ENCODE measurements around the gene RASSF4. TPM values are rescaled to one million over a fixed set of nuclear protein-coding genes. Genes with fewer than 3 reads are reported as not detected.
A peak's percentile ranks its signal among the peaks of the same experiment; 100 is the strongest.
"Not testable (repeated sequence)": the region's sequence is repeated elsewhere in the genome, so short reads cannot be mapped to it uniquely, and the experiment has no call there.

Gene RASSF4
- polyA plus RNA-seq, 3 donors from 2014 or later, result 36.7 to 45.6 (median 38.0) TPM

DNA sequence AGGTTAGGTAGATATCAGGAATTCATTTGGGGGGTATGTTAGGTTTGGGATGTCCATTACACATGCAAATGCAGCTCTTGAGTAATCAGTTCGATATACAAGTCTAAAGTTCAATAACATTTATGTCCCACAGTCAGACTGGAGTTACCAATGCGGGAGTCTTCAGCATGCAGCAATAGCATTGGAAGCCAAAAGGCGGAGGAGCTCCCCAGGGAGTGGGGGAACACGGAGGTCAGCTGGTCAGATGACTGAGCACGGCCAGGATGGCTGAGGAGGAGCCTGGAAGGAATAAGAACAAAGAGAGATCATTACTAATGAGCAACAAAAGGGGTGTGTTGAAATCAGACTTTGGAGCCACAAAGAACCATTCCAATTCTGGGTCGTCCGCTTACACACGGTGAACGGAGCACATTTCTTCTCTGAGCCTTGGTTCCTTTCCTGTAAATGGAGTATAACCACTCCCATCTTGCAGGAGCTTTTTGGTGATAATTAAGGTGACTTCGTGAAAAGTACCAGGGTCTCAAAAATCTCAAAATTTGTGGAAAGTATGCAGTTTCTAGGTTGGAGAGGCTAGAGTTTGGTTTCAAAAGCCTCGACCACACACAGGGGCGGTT lies 40.6 kb downstream of the RASSF4 start:
- H3K36me3 Mint-ChIP-seq, result peaks cover 18 to 23% (median 18%) of the 10 kb centered on the region in 3 donors
- peaks cover 2 to 8% (median 4%) of the 10 kb centered on the region in 3 donors for H3K27me3 Mint-ChIP-seq (ENCODE audit: low read depth in 3 of 3)
- H3K4me1 Mint-ChIP-seq, result peaks cover 71% of the 10 kb centered on the region in 2 donors
- peaks cover 0 to 8% (median 0%) of the 10 kb centered on the region in 6 donors for H3K9me3 Mint-ChIP-seq
- peak overlapping the region; percentile 88 to 96 (median 92) for H3K27ac Mint-ChIP-seq
- peak overlapping the region; percentile 84 to 94 (median 90) for H3K4me3 Mint-ChIP-seq
- DNase-seq, result no peak

- Mint-ChIP-seq H3K27me3 (ENCODE audit: low read depth in 3 of 3) (peaks cover 2 to 4% (median 4%) of the 10 kb centered on the region in 3 donors), H3K4me1 (peaks cover 70 to 71% of the 10 kb centered on the region in 2 donors), H3K27ac (peak within 1 kb of the TSS; percentile 91 to 97 (median 96)), H3K4me3 (peak within 1 kb of the TSS; percentile 93 to 95 (median 93)), H3K9me3 (peaks cover 0 to 8% (median 0%) of the 10 kb centered on the region in 6 donors), H3K36me3 (peaks cover 18 to 30% (median 19%) of the 10 kb centered on the region in 3 donors)
- DNase-seq, result peak; percentile 74 to 80 (median 78)
Measured at GRCh38 chr10:45000752-45001380, 41.3 kb downstream of the RASSF4 start, which contains the start of gene ZNF22. Gene ZNF22 (plus strand): TSS chr10:45000923. CDS start chr10:45003369, 2,446 bp downstream.

DNA sequence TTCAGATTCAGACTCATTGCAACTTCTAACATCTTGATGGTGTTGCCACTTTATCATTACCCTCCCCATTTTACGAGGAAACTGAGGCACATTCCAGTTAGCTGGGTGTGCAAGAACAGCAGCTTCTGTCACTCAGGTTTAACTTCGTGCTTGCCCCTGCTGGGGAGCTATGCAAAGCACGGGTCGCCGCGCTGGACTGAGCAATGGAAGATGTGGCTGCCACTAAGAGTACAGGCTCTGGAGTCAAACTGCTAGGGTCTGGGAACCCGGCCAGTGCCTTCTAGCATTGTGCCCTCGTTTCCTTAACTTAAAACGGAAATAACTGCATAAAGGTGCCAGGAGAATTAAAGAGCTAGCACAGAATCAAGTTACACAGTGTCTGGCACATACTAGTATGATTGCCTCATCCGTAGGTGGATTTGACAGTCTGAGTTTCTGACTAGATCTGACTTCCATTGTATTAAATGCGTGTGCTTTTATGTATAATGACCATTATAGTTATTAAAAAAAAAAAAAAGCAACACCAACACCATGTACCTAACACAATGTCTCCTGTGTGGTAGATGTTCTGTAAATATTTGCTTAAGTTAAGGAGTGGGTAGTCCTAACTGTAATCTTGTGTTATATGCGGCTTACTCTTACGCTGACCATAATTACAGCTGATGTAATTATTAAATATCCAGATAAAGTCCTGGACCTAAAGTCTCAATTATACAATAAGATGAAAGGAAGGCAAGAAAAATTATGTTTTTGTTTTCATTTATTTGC lies 42.0 kb downstream of the RASSF4 start:
- H3K4me3 Mint-ChIP-seq, result peak overlapping the region; percentile 93 to 95 (median 93)
- H3K4me1 Mint-ChIP-seq, result peaks cover 64 to 69% of the 10 kb centered on the region in 2 donors
- peaks cover 18 to 30% (median 19%) of the 10 kb centered on the region in 3 donors for H3K36me3 Mint-ChIP-seq
- H3K27ac Mint-ChIP-seq, result peak overlapping the region; percentile 91 to 97 (median 94)
- H3K27me3 Mint-ChIP-seq (ENCODE audit: low read depth in 3 of 3), result peaks cover 2 to 6% (median 4%) of the 10 kb centered on the region in 3 donors
- H3K9me3 Mint-ChIP-seq, result peaks cover 0 to 8% (median 0%) of the 10 kb centered on the region in 6 donors
- DNase-seq, result peak; percentile 54 to 62 (median 56)

- peaks cover 2 to 4% (median 4%) of the 10 kb centered on the region in 3 donors for H3K27me3 Mint-ChIP-seq (ENCODE audit: low read depth in 3 of 3)
- H3K36me3 Mint-ChIP-seq, result peaks cover 18 to 30% (median 19%) of the 10 kb centered on the region in 3 donors
- peaks cover 52 to 66% of the 10 kb centered on the region in 2 donors for H3K4me1 Mint-ChIP-seq
- DNase-seq, result no peak
- peak overlapping the region; percentile 41 to 96 (median 85) for H3K27ac Mint-ChIP-seq
- peaks cover 0 to 8% (median 0%) of the 10 kb centered on the region in 6 donors for H3K9me3 Mint-ChIP-seq
- H3K4me3 Mint-ChIP-seq, result peak overlapping the region in 4 of 5 donors; percentile 9 to 69 (median 39)
Measured at GRCh38 chr10:45003432-45004000, 43.9 kb downstream of the RASSF4 start.

DNA sequence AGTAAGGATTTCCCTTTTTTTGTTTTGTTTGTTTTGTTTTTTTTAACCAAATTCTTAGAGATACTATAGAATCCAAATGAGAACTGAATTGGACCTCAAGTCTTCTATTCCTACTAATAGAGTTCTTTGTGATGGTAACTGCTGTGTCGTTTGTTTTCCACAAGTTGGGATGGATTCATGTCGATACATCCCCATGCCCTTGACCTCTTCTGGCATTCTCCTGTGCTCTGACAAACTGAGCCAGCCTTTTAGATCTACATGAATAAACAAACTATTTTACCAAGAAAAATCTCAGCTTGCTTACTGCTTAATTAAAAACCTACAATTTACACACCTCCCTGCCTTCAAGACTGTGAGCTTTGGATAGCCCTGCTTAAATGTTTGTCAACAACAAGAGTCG lies 45.1 kb downstream of the RASSF4 start:
- H3K36me3 Mint-ChIP-seq, result peaks cover 18 to 30% (median 19%) of the 10 kb centered on the region in 3 donors
- DNase-seq, result no peak
- peaks cover 2 to 4% (median 3%) of the 10 kb centered on the region in 3 donors for H3K27me3 Mint-ChIP-seq (ENCODE audit: low read depth in 3 of 3)
- H3K4me1 Mint-ChIP-seq, result peaks cover 52 to 64% of the 10 kb centered on the region in 2 donors
- peaks cover 0 to 8% (median 0%) of the 10 kb centered on the region in 6 donors for H3K9me3 Mint-ChIP-seq
- peak overlapping the region in 1 of 5 donors; percentile 21 for H3K4me3 Mint-ChIP-seq
- peak overlapping the region in 5 of 6 donors; percentile 55 to 91 (median 76) for H3K27ac Mint-ChIP-seq

GRCh38 chr10:45005284-45005683 lies 45.7 kb downstream of the RASSF4 start:
- Mint-ChIP-seq H3K4me1 (peaks cover 45 to 58% of the 10 kb centered on the region in 2 donors), H3K27me3 (ENCODE audit: low read depth in 3 of 3) (peaks cover 2 to 4% (median 2%) of the 10 kb centered on the region in 3 donors), H3K9me3 (peaks cover 0 to 8% (median 0%) of the 10 kb centered on the region in 6 donors), H3K4me3 (peak overlapping the region in 1 of 5 donors; percentile 15), H3K36me3 (peaks cover 18 to 30% (median 19%) of the 10 kb centered on the region in 3 donors), H3K27ac (peak overlapping the region in 5 of 6 donors; percentile 53 to 91 (median 65))
- no peak for DNase-seq

- DNase-seq, result no peak
- H3K4me1 Mint-ChIP-seq, result peaks cover 39 to 49% of the 10 kb centered on the region in 2 donors
- peaks cover 18 to 30% (median 19%) of the 10 kb centered on the region in 3 donors for H3K36me3 Mint-ChIP-seq
- peaks cover 0 to 8% (median 0%) of the 10 kb centered on the region in 6 donors for H3K9me3 Mint-ChIP-seq
- H3K4me3 Mint-ChIP-seq, result no peak overlapping the region
- peaks cover 0 to 2% (median 0%) of the 10 kb centered on the region in 3 donors for H3K27me3 Mint-ChIP-seq (ENCODE audit: low read depth in 3 of 3)
- peak overlapping the region in 3 of 6 donors; percentile 44 to 78 (median 65) for H3K27ac Mint-ChIP-seq
Measured at GRCh38 chr10:45006276-45007030, 46.9 kb downstream of the RASSF4 start.

DNA sequence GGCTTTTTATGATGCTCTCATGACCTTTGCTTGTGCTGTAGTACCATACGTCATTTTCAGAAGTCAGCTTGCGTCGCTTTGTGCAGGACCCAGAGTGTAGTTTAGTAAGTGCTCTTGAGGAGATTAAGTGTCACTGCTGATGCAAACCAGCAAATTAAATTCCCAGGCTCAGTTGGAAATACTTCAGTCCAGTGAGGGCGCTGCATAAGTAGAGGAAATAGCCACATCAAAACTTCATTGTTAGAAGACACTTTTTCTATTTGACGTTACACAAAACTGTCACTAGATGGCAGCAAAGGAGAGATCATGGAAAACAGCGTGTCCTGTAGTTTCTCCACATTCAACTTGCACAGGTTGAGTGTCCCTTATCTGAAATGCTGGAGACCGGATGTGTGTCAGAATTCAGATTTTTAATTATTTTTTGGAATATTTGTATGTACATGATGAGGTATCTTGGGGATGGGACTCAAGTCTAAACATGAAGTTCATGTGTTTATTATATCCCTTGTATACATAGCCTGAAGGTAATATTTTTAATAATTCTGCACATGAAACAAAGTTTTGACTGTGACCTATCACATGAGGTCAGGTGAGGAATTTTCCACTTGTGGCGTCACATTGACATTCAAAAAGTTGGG lies 49.0 kb downstream of the RASSF4 start:
- Mint-ChIP-seq H3K9me3 (peaks cover 0 to 4% (median 0%) of the 10 kb centered on the region in 6 donors), H3K27me3 (ENCODE audit: low read depth in 3 of 3) (peaks cover 0 to 2% (median 0%) of the 10 kb centered on the region in 3 donors), H3K36me3 (peaks cover 12 to 19% (median 17%) of the 10 kb centered on the region in 3 donors), H3K4me1 (peaks cover 21 to 27% of the 10 kb centered on the region in 2 donors), H3K4me3 (no peak overlapping the region), H3K27ac (no peak overlapping the region)
- peak; percentile 62 to 72 (median 70) for DNase-seq

DNA sequence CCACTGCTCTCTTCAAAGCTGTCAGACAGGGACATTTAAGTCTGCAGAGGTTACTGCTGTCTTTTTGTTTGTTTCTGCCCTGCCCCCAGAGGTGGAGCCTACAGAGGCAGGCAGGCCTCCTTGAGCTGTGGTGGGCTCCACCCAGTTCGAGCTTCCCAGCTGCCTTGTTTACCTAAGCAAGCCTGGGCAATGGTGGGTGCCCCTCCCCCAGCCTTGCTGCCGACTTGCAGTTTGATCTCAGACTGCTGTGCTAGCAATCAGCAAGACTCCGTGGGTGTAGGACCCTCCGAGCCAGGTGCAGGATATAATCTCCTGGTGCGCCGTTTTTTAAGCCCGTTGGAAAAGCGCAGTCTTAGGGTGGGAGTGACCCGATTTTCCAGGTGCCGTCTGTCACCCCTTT lies 55.0 kb downstream of the RASSF4 start:
- H3K27me3 Mint-ChIP-seq (ENCODE audit: low read depth in 3 of 3); H3K4me3 Mint-ChIP-seq; H3K27ac Mint-ChIP-seq; H3K4me1 Mint-ChIP-seq; DNase-seq; H3K9me3 Mint-ChIP-seq; H3K36me3 Mint-ChIP-seq: not testable (repeated sequence)

GRCh38 chr10:45015590-45015989 lies 56.0 kb downstream of the RASSF4 start:
- no peak overlapping the region for H3K4me3 Mint-ChIP-seq
- peaks cover 0 to 2% (median 0%) of the 10 kb centered on the region in 3 donors for H3K27me3 Mint-ChIP-seq (ENCODE audit: low read depth in 3 of 3)
- peak overlapping the region in 1 of 6 donors; percentile 6 for H3K27ac Mint-ChIP-seq
- H3K36me3 Mint-ChIP-seq, result no peaks in the 10 kb centered on the region
- H3K9me3 Mint-ChIP-seq, result no peaks in the 10 kb centered on the region
- no peaks in the 10 kb centered on the region for H3K4me1 Mint-ChIP-seq
- DNase-seq, result no peak

- Mint-ChIP-seq H3K9me3 (peaks cover 6 to 16% (median 10%) of the 10 kb centered on the region in 6 donors), H3K4me3 (no peak overlapping the region), H3K36me3 (peaks cover 0 to 6% (median 4%) of the 10 kb centered on the region in 3 donors), H3K4me1 (no peaks in the 10 kb centered on the region), H3K27ac (no peak overlapping the region), H3K27me3 (ENCODE audit: low read depth in 3 of 3) (peaks cover 0 to 8% (median 0%) of the 10 kb centered on the region in 3 donors)
- DNase-seq, result no peak
Measured at GRCh38 chr10:45023426-45023825, 63.8 kb downstream of the RASSF4 start.

GRCh38 chr10:45034301-45034700 lies 74.7 kb downstream of the RASSF4 start:
- H3K9me3 Mint-ChIP-seq, result peaks cover 12 to 30% (median 26%) of the 10 kb centered on the region in 6 donors
- peaks cover 0 to 5% (median 3%) of the 10 kb centered on the region in 3 donors for H3K27me3 Mint-ChIP-seq (ENCODE audit: low read depth in 3 of 3)
- H3K36me3 Mint-ChIP-seq, result peaks cover 8 to 14% (median 9%) of the 10 kb centered on the region in 3 donors
- H3K4me3 Mint-ChIP-seq, result no peak overlapping the region
- peaks cover 6 to 10% of the 10 kb centered on the region in 2 donors for H3K4me1 Mint-ChIP-seq
- no peak overlapping the region for H3K27ac Mint-ChIP-seq
- DNase-seq, result no peak

Data from immature natural killer cell (primary cell).